LNCaP clone FGC (cell line): ENCODE measurements around the gene PRKG1.

Experiments used
- DNase-seq: peaks from one replicate; pipeline ENCODE4 v3.0.0-alpha.2; 2011; ENCODE audit warnings: low read depth
- H3K4me3 ChIP-seq: 2 replicates; pipeline ENCODE4 v1.5.1; 2011; ENCODE audit warnings: mild to moderate bottlenecking, low read depth, low read length, control low read depth
- CTCF ChIP-seq: IDR thresholded peaks from 2 replicates; pipeline ENCODE4 v1.5.1; 2012; ENCODE audit warnings: mild to moderate bottlenecking; ENCODE audit not compliant: control insufficient read depth, insufficient read depth; ENCODE audit errors: extremely low read depth

The PRKG1 gene

GRCh38 chr10:51300617-51301304, 226.5 kb downstream of the PRKG1 start:
- no peak overlapping the region for H3K4me3 ChIP-seq
- TF ChIP-seq CTCF = no peak
- DNase-seq = no peak

- no peak for DNase-seq
- no peak overlapping the region for H3K4me3 ChIP-seq
Measured at GRCh38 chr10:51301644-51302043, 227.4 kb downstream of the PRKG1 start.

GRCh38 chr10:51302316-51302715, 228.0 kb downstream of the PRKG1 start:
- no peak for TF ChIP-seq CTCF
- no peak for DNase-seq
- no peak overlapping the region for H3K4me3 ChIP-seq

More at GRCh38 chr10:51301644-51302043, 227.4 kb downstream of the PRKG1 start:
- TF ChIP-seq CTCF = no peak

- no peak for DNase-seq
- H3K4me3 ChIP-seq = no peak overlapping the region
- TF ChIP-seq CTCF = no peak
Measured at GRCh38 chr10:51308116-51308515, 233.8 kb downstream of the PRKG1 start.

GRCh38 chr10:51311228-51311627, 236.9 kb downstream of the PRKG1 start:
- no peak for DNase-seq
- no peak for TF ChIP-seq CTCF
- H3K4me3 ChIP-seq = no peak overlapping the region

- no peak overlapping the region for H3K4me3 ChIP-seq
- no peak for DNase-seq
- TF ChIP-seq CTCF = no peak
Measured at GRCh38 chr10:51312817-51313216, 238.5 kb downstream of the PRKG1 start.

- no peak overlapping the region for H3K4me3 ChIP-seq
- no peak for DNase-seq
- no peak for TF ChIP-seq CTCF
Measured at GRCh38 chr10:51313251-51313650, 239.0 kb downstream of the PRKG1 start.
